Liver (tissue), 9 donors: ENCODE results near the gene ATP11A. TPM values are rescaled to one million over a fixed set of nuclear protein-coding genes. Genes with fewer than 3 reads are reported as not detected.

ENCODE experiments used
- DNase-seq: peaks from one replicate; pipeline ENCODE4 v3.0.0-alpha.2; 2017; ENCODE audit warnings: low spot score
- H3K27ac ChIP-seq, 2 donors: one replicate each; pipeline ENCODE4 v1.7.0; 2013; ENCODE audit warnings: inconsistent platforms in 2 of 2, low read length in 2 of 2, control low read depth in 1 of 2, low read depth in 1 of 2, mild to moderate bottlenecking in 1 of 2
- H3K27me3 ChIP-seq, 4 donors: one replicate each; pipeline versions ENCODE4 v1.6.1 to v1.7.0; 2013; ENCODE audit warnings: low read length in 3 of 4, inconsistent platforms in 1 of 4, mild to moderate bottlenecking in 1 of 4, moderate library complexity in 1 of 4; ENCODE audit not compliant: control insufficient read depth in 4 of 4, insufficient read depth in 4 of 4
- H3K36me3 ChIP-seq, 4 donors: one replicate each; pipeline versions ENCODE4 v1.6.1 to v1.7.0; 2013; ENCODE audit warnings: low read length in 3 of 4, mild to moderate bottlenecking in 3 of 4, low read depth in 1 of 4, moderate library complexity in 1 of 4; ENCODE audit not compliant: control insufficient read depth in 4 of 4, insufficient read depth in 3 of 4
- H3K4me1 ChIP-seq, 4 donors: one replicate each; pipeline versions ENCODE4 v1.6.1 to v1.7.0; 2013; ENCODE audit warnings: low read length in 3 of 4, mild to moderate bottlenecking in 3 of 4, moderate library complexity in 1 of 4; ENCODE audit not compliant: control insufficient read depth in 4 of 4, insufficient read depth in 4 of 4
- H3K4me3 ChIP-seq, 3 donors: one replicate each; pipeline versions ENCODE4 v1.6.1 to v1.7.0; 2013; ENCODE audit warnings: low read length in 3 of 3, control low read depth in 1 of 3, low read depth in 1 of 3, mild to moderate bottlenecking in 1 of 3
- H3K9ac ChIP-seq, 2 donors: one replicate each; pipeline ENCODE4 v1.7.0; 2013; ENCODE audit warnings: low read length in 2 of 2, mild to moderate bottlenecking in 2 of 2, moderate library complexity in 2 of 2, control low read depth in 1 of 2, low read depth in 1 of 2
- H3K9me3 ChIP-seq, 4 donors: one replicate each; pipeline versions ENCODE4 v1.6.1 to v1.7.0; 2013; ENCODE audit warnings: low read length in 3 of 4; ENCODE audit not compliant: control insufficient read depth in 4 of 4
- EGR1 ChIP-seq, 2 donors: IDR thresholded peaks; 2 replicates each; pipeline ENCODE4 v1.6.1; 2016 to 2018; ENCODE audit warnings: antibody characterized with exemption in 2 of 2, low read depth in 2 of 2
- FOXA1 ChIP-seq: IDR thresholded peaks from 2 replicates; pipeline ENCODE4 v1.6.1; 2016; ENCODE audit warnings: antibody characterized with exemption
- FOXA2 ChIP-seq: IDR thresholded peaks from 2 replicates; pipeline ENCODE4 v1.6.1; 2016; ENCODE audit warnings: antibody characterized with exemption
- GABPA ChIP-seq, 2 donors: IDR thresholded peaks in 1 of 2; conservative IDR thresholded peaks in 1 of 2; 2 replicates each; pipeline ENCODE4 v1.6.1; 2016; ENCODE audit warnings: antibody characterized with exemption in 2 of 2, mild to moderate bottlenecking in 1 of 2, moderate library complexity in 1 of 2
- HNF4A ChIP-seq, 2 donors: conservative IDR thresholded peaks; 2 replicates each; pipeline ENCODE4 v1.6.1; 2016; ENCODE audit warnings: antibody characterized with exemption in 2 of 2, mild to moderate bottlenecking in 2 of 2
- HNF4G ChIP-seq: IDR thresholded peaks from 2 replicates; pipeline ENCODE4 v1.6.1; 2016; ENCODE audit warnings: antibody characterized with exemption
- JUND ChIP-seq, 2 donors: IDR thresholded peaks; 2 replicates each; pipeline ENCODE4 v1.6.1; 2016; ENCODE audit warnings: antibody characterized with exemption in 2 of 2
- MAX ChIP-seq: IDR thresholded peaks from 2 replicates; pipeline ENCODE4 v1.6.1; 2016; ENCODE audit warnings: antibody characterized with exemption
- NR2F2 ChIP-seq: IDR thresholded peaks from 2 replicates; pipeline ENCODE4 v1.6.1; 2016; ENCODE audit warnings: antibody characterized with exemption
- RAD21 ChIP-seq, 2 donors: IDR thresholded peaks; 2 replicates each; pipeline ENCODE4 v1.6.1; 2016; ENCODE audit warnings: antibody characterized with exemption in 2 of 2, mild to moderate bottlenecking in 2 of 2
- RXRA ChIP-seq, 2 donors: IDR thresholded peaks; 2 replicates each; pipeline ENCODE4 v1.6.1; 2017 to 2018; ENCODE audit warnings: antibody characterized with exemption in 2 of 2, mild to moderate bottlenecking in 1 of 2
- SP1 ChIP-seq: IDR thresholded peaks from 2 replicates; pipeline ENCODE4 v1.6.1; 2018; ENCODE audit warnings: antibody characterized with exemption, mild to moderate bottlenecking
- TAF1 ChIP-seq: conservative IDR thresholded peaks from 2 replicates; pipeline ENCODE4 v1.6.1; 2016; ENCODE audit warnings: antibody characterized with exemption, mild to moderate bottlenecking
- YY1 ChIP-seq: IDR thresholded peaks from 2 replicates; pipeline ENCODE4 v1.6.1; 2016; ENCODE audit warnings: antibody characterized with exemption, mild to moderate bottlenecking
- WGBS: extraction: QIAGEN DNeasy Blood & Tissue Kit; methylation state at CpG from one replicate; pipeline ENCODE4 v1.1.7; 2013; 5-methylcytosine and 5-hydroxymethylcytosine counted together
- polyA plus RNA-seq, 2 donors: library from polyadenylated mRNA; stranded (reverse) in 1 of 2; unstranded in 1 of 2; fragments of 200-250 nt in 1 of 2; fragments of >200 nt in 1 of 2; fragmentation: Nextera tagmentation in 1 of 2; extraction: Ambion mirVana in 1 of 2; gene quantifications; one replicate each; pipeline versions ENCODE4 v1.2.1 to v1.2.3, GENCODE V29; 2013 to 2015
- total RNA-seq, 2 donors: library from RNA; depleted of rRNA; stranded (reverse); fragments of >200 nt; gene quantifications; one replicate each; pipeline ENCODE4 v1.2.3, GENCODE V29; 2014
- TF ChIP-seq, protein P1 (sequence below): fragments of 150-350 bp; IDR thresholded peaks from 2 replicates; pipeline ENCODE4 v1.5.1; 2017; ENCODE audit warnings: improper control_type of control experiment, low read depth, low read length; ENCODE audit not compliant: missing input control
- TF ChIP-seq, protein P2 (sequence below): IDR thresholded peaks from 2 replicates; pipeline ENCODE4 v1.6.1; 2016; ENCODE audit warnings: antibody characterized with exemption
- TF ChIP-seq, protein P3 (sequence below): IDR thresholded peaks from 2 replicates; pipeline ENCODE4 v1.6.1; 2016; ENCODE audit warnings: antibody characterized with exemption, mild to moderate bottlenecking
- TF ChIP-seq, protein P4 (sequence below): IDR thresholded peaks from 2 replicates; pipeline ENCODE4 v1.6.1; 2016; ENCODE audit warnings: antibody characterized with exemption
- donor health status: healthy.
- donor health status: healthy.
- donor health status: healthy.
- donor health status: healthy.
- donor health status: healthy.

The ATP11A gene
- total and polyA plus RNA-seq, 4 donors, result 8.7 to 27.9 (median 13.8) TPM

DNA sequence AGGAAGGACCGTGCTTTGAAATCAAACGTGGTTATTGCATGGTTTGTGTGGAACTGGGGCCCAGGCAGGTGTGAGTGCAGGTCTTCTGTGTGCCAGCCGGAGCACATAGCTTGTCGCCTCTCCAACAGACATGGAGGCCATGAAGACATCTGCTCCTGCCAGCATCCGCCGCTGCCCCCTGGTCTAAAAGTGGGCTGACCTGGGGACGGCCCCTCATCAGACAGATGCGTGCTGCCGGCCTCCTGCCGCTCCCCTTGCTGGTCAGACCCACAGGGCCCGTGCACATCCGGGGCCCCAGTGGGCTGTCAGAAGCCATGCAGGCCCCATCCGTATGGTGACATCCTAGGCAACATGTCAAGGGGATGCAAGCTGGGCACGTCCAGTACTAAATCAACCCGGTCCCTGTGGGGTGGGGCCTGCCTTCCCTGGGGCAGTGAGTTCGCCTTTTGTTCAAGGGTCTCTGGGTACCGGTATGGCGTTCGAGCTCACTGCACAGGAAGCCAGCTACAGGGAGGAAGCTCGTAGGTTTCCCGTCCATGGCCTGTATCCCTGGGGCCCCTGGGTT lies 191.2 kb downstream of the ATP11A start:
- H3K27me3 ChIP-seq, result no peaks in the 10 kb centered on the region
- DNase-seq, result no peak
- no peak overlapping the region for H3K4me3 ChIP-seq
- TF ChIP-seq HNF4A (conservative IDR thresholded peaks at IDR 0.05) (no peak), MAX (no peak), JUND (IDR thresholded peaks at IDR 0.05) (no peak), FOXA1 (no peak), EGR1 (IDR thresholded peaks at IDR 0.05; ENCODE audit: low read depth in 2 of 2) (no peak), NR2F2 (no peak), SP1 (no peak), RXRA (IDR thresholded peaks at IDR 0.05) (no peak), HNF4G (no peak), TAF1 (no peak), YY1 (no peak), GABPA (IDR thresholded peaks at IDR 0.05 in 1 of 2, conservative IDR thresholded peaks at IDR 0.05 in 1 of 2) (no peak), FOXA2 (no peak), RAD21 (IDR thresholded peaks at IDR 0.05) (no peak)
- TF ChIP-seq, protein P1, sequence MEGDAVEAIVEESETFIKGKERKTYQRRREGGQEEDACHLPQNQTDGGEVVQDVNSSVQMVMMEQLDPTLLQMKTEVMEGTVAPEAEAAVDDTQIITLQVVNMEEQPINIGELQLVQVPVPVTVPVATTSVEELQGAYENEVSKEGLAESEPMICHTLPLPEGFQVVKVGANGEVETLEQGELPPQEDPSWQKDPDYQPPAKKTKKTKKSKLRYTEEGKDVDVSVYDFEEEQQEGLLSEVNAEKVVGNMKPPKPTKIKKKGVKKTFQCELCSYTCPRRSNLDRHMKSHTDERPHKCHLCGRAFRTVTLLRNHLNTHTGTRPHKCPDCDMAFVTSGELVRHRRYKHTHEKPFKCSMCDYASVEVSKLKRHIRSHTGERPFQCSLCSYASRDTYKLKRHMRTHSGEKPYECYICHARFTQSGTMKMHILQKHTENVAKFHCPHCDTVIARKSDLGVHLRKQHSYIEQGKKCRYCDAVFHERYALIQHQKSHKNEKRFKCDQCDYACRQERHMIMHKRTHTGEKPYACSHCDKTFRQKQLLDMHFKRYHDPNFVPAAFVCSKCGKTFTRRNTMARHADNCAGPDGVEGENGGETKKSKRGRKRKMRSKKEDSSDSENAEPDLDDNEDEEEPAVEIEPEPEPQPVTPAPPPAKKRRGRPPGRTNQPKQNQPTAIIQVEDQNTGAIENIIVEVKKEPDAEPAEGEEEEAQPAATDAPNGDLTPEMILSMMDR, result no peak
- TF ChIP-seq, protein P2, sequence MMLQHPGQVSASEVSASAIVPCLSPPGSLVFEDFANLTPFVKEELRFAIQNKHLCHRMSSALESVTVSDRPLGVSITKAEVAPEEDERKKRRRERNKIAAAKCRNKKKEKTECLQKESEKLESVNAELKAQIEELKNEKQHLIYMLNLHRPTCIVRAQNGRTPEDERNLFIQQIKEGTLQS, result no peak
- TF ChIP-seq, protein P3, sequence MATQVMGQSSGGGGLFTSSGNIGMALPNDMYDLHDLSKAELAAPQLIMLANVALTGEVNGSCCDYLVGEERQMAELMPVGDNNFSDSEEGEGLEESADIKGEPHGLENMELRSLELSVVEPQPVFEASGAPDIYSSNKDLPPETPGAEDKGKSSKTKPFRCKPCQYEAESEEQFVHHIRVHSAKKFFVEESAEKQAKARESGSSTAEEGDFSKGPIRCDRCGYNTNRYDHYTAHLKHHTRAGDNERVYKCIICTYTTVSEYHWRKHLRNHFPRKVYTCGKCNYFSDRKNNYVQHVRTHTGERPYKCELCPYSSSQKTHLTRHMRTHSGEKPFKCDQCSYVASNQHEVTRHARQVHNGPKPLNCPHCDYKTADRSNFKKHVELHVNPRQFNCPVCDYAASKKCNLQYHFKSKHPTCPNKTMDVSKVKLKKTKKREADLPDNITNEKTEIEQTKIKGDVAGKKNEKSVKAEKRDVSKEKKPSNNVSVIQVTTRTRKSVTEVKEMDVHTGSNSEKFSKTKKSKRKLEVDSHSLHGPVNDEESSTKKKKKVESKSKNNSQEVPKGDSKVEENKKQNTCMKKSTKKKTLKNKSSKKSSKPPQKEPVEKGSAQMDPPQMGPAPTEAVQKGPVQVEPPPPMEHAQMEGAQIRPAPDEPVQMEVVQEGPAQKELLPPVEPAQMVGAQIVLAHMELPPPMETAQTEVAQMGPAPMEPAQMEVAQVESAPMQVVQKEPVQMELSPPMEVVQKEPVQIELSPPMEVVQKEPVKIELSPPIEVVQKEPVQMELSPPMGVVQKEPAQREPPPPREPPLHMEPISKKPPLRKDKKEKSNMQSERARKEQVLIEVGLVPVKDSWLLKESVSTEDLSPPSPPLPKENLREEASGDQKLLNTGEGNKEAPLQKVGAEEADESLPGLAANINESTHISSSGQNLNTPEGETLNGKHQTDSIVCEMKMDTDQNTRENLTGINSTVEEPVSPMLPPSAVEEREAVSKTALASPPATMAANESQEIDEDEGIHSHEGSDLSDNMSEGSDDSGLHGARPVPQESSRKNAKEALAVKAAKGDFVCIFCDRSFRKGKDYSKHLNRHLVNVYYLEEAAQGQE, result no peak
- TF ChIP-seq, protein P4, sequence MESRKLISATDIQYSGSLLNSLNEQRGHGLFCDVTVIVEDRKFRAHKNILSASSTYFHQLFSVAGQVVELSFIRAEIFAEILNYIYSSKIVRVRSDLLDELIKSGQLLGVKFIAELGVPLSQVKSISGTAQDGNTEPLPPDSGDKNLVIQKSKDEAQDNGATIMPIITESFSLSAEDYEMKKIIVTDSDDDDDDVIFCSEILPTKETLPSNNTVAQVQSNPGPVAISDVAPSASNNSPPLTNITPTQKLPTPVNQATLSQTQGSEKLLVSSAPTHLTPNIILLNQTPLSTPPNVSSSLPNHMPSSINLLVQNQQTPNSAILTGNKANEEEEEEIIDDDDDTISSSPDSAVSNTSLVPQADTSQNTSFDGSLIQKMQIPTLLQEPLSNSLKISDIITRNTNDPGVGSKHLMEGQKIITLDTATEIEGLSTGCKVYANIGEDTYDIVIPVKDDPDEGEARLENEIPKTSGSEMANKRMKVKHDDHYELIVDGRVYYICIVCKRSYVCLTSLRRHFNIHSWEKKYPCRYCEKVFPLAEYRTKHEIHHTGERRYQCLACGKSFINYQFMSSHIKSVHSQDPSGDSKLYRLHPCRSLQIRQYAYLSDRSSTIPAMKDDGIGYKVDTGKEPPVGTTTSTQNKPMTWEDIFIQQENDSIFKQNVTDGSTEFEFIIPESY, result no peak
- peaks cover 5 to 40% (median 13%) of the 10 kb centered on the region in 4 donors for H3K36me3 ChIP-seq
- H3K4me1 ChIP-seq, result peaks cover 0 to 9% (median 5%) of the 10 kb centered on the region in 4 donors
- H3K9ac ChIP-seq, result no peak overlapping the region
- no peak overlapping the region for H3K27ac ChIP-seq
- no peaks in the 10 kb centered on the region for H3K9me3 ChIP-seq
- WGBS, result 97% methylated on average over 21 of the region's 21 CpGs
